IMR-90 (cell line): ENCODE results near the gene AP3D1. TPM values are rescaled to one million over a fixed set of nuclear protein-coding genes. Genes with fewer than 3 reads are reported as not detected.

ENCODE experiments used
- ATAC-seq: fragments of 200-7000 bp; cut with Tn5 transposase; 2 replicates; pipeline ENCODE4 v1.9.1; 2020; ENCODE audit warnings: low read depth, mild to moderate bottlenecking, moderate library complexity
- BruUV-seq: library from RNA; stranded (reverse); fragments of 400-500 nt; replicated peaks from 2 replicates; lab custom pipeline; 2021; lab: Mats Ljungman, UMichigan
- CTCF ChIA-PET: fragments of 300-600 bp; formaldehyde crosslinking; extraction: SDS; loops from one replicate; lab custom pipeline; 2021; ENCODE audit warnings: antibody characterized with exemption; lab: Yijun Ruan, JAX
- POLR2A ChIA-PET: fragments of 300-600 bp; sonication (Branson Sonifier 250); formaldehyde crosslinking; loops from one replicate; lab custom pipeline; 2022; ENCODE audit warnings: antibody characterized with exemption; ENCODE audit not compliant: unreplicated experiment; lab: Charles Lee
- DNase-seq: peaks from one replicate; pipeline ENCODE4 v3.0.0; 2013
- H2AFZ ChIP-seq: replicated peaks from 2 replicates; pipeline ENCODE3; 2013; ENCODE audit warnings: low read length, mild to moderate bottlenecking; ENCODE audit not compliant: poor library complexity
- H2AK5ac ChIP-seq: 2 replicates; pipeline ENCODE4 v1.6.1; 2013; ENCODE audit warnings: low read depth, low read length, inconsistent platforms
- H2AK9ac ChIP-seq: replicated peaks from 2 replicates; pipeline ENCODE3; 2013; ENCODE audit warnings: mild to moderate bottlenecking, low read depth, low read length, moderate library complexity; ENCODE audit not compliant: poor library complexity
- H2BK120ac ChIP-seq: 2 replicates; pipeline ENCODE4 v1.6.1; 2013; ENCODE audit warnings: low read depth, low read length, inconsistent platforms
- H2BK15ac ChIP-seq: 3 replicates; pipeline ENCODE4 v1.6.1; 2013; ENCODE audit warnings: low read depth, low read length, inconsistent platforms
- H2BK20ac ChIP-seq: 2 replicates; pipeline ENCODE4 v1.6.1; 2013; ENCODE audit warnings: low read depth, mild to moderate bottlenecking, inconsistent platforms, low read length, moderate library complexity
- H2BK5ac ChIP-seq: 2 replicates; pipeline ENCODE4 v1.6.1; 2013; ENCODE audit warnings: mild to moderate bottlenecking, low read depth, low read length, inconsistent platforms; ENCODE audit not compliant: poor library complexity, severe bottlenecking
- H3K14ac ChIP-seq: replicated peaks from 2 replicates; pipeline ENCODE4 v1.6.1; 2013; ENCODE audit warnings: low read depth, low read length, inconsistent platforms
- H3K18ac ChIP-seq: 2 replicates; pipeline ENCODE4 v1.6.1; 2013; ENCODE audit warnings: low read depth, low read length, control low read depth
- H3K23ac ChIP-seq: 2 replicates; pipeline ENCODE4 v1.6.1; 2013; ENCODE audit warnings: low read depth, low read length, inconsistent platforms
- H3K27ac ChIP-seq: 2 replicates; pipeline ENCODE4 v1.5.1; 2013; ENCODE audit warnings: mild to moderate bottlenecking, control low read depth, low read length; ENCODE audit not compliant: insufficient read depth
- H3K27me3 ChIP-seq: 2 replicates; pipeline ENCODE4 v1.6.1; 2013; ENCODE audit warnings: low read length; ENCODE audit not compliant: control insufficient read depth, insufficient read depth
- H3K36me3 ChIP-seq: 2 replicates; pipeline ENCODE4 v1.6.1; 2013; ENCODE audit warnings: low read length, mixed read lengths; ENCODE audit not compliant: control insufficient read depth, insufficient read depth
- H3K4ac ChIP-seq: 2 replicates; pipeline ENCODE4 v1.6.1; 2013; ENCODE audit warnings: low read depth, low read length, inconsistent platforms
- H3K4me1 ChIP-seq: 2 replicates; pipeline ENCODE4 v1.6.1; 2013; ENCODE audit warnings: low read length, mixed read lengths; ENCODE audit not compliant: control insufficient read depth, insufficient read depth
- H3K4me2 ChIP-seq: 2 replicates; pipeline ENCODE4 v1.6.1; 2013; ENCODE audit warnings: low read depth, mild to moderate bottlenecking, control low read depth, low read length, moderate library complexity
- H3K4me3 ChIP-seq: 2 replicates; pipeline ENCODE4 v1.5.1; 2013; ENCODE audit warnings: low read depth, mild to moderate bottlenecking, control low read depth, low read length, moderate library complexity; ENCODE audit not compliant: insufficient read depth
- H3K56ac ChIP-seq: 2 replicates; pipeline ENCODE4 v1.6.1; 2013; ENCODE audit warnings: low read length, inconsistent platforms; ENCODE audit not compliant: insufficient read depth; ENCODE audit errors: extremely low read depth
- H3K79me1 ChIP-seq, 2 experiments: 2 replicates each; pipeline ENCODE4 v1.6.1; 2013; ENCODE audit warnings: low read length in 2 of 2, inconsistent platforms in 1 of 2, low read depth in 1 of 2
- H3K9ac ChIP-seq: 2 replicates; pipeline ENCODE4 v1.6.1; 2013; ENCODE audit warnings: low read depth, low read length, control low read depth
- H3K9me1 ChIP-seq: 2 replicates; pipeline ENCODE4 v1.6.1; 2013; ENCODE audit warnings: low read length, inconsistent platforms; ENCODE audit not compliant: insufficient read depth
- H3K9me3 ChIP-seq: 2 replicates; pipeline ENCODE4 v1.6.1; 2013; ENCODE audit warnings: low read length; ENCODE audit not compliant: control insufficient read depth, insufficient read depth
- H4K20me1 ChIP-seq: 2 replicates; pipeline ENCODE4 v1.6.1; 2013; ENCODE audit warnings: low read length, inconsistent platforms; ENCODE audit not compliant: insufficient read depth
- H4K5ac ChIP-seq: 2 replicates; pipeline ENCODE4 v1.6.1; 2013; ENCODE audit warnings: mild to moderate bottlenecking, low read depth, low read length, control low read depth
- H4K8ac ChIP-seq, 2 experiments: 2 replicates each; pipeline ENCODE4 v1.6.1; 2013; ENCODE audit warnings: low read depth in 2 of 2, low read length in 2 of 2, control low read depth in 1 of 2, inconsistent platforms in 1 of 2
- H4K91ac ChIP-seq: 2 replicates; pipeline ENCODE4 v1.6.1; 2013; ENCODE audit warnings: low read depth, low read length, inconsistent platforms; ENCODE audit not compliant: insufficient read depth
- MXI1 ChIP-seq: IDR thresholded peaks from 2 replicates; pipeline ENCODE4 v1.6.1; 2012; ENCODE audit warnings: low read depth, mild to moderate bottlenecking, low read length, moderate library complexity, borderline replicate concordance
- WGBS, 2 experiments: methylation state at CpG; one replicate each; pipeline versions ENCODE4 v1.1.5 to v1.1.7; 2013; ENCODE audit warnings: missing lambda C conversion rate in 2 of 2; ENCODE audit not compliant: insufficient read length in 1 of 2; ENCODE audit errors: extremely low coverage in 2 of 2; 5-methylcytosine and 5-hydroxymethylcytosine counted together
- dilution Hi-C: fragments of 300-500 bp; cut with HindIII; formaldehyde crosslinking; loops from one replicate; pipeline ENCODE4 v1.14.3; 2018; ENCODE audit warnings: low sequenced_read_pairs; ENCODE audit not compliant: unreplicated experiment
- in situ Hi-C: fragments of 300-500 bp; cut with MboI; formaldehyde crosslinking; loops from 3 replicates; pipeline ENCODE4 v1.14.3; 2019; ENCODE audit warnings: low sequenced_read_pairs, inconsistent platforms, mixed read lengths
- intact Hi-C: fragments of 100-400 bp; cut with micrococcal nuclease; formaldehyde crosslinking; loops from 2 replicates; pipeline ENCODE4 v1.10.0; 2022
- polyA plus RNA-seq, 3 experiments: library from polyadenylated mRNA; depleted of rRNA; stranded (reverse); fragments of >200 nt; gene quantifications; 2 replicates each; pipeline ENCODE4 v1.2.3, GENCODE V29; 2012; ENCODE audit warnings: low replicate concordance in 1 of 3
- total RNA-seq: library from RNA; depleted of rRNA; stranded (reverse); fragments of >200 nt; gene quantifications from 2 replicates; pipeline ENCODE4 v1.2.3, GENCODE V29; 2012
- TF ChIP-seq, protein P1 (sequence below): fragments of 150-350 bp; IDR thresholded peaks from 2 replicates; pipeline ENCODE4 v1.6.1; 2016; ENCODE audit warnings: low read depth, mild to moderate bottlenecking, low read length, moderate library complexity, borderline replicate concordance
- TF ChIP-seq, protein P2 (sequence below): fragments of 150-350 bp; IDR thresholded peaks from 2 replicates; pipeline ENCODE4 v1.6.1; 2017; ENCODE audit warnings: mild to moderate bottlenecking, antibody characterized with exemption, low read length, low read depth

Gene AP3D1
- total and polyA plus RNA-seq, 2 of the 4 experiments (the other 2 are of a cell fraction) = 75.3 to 129 TPM

DNA sequence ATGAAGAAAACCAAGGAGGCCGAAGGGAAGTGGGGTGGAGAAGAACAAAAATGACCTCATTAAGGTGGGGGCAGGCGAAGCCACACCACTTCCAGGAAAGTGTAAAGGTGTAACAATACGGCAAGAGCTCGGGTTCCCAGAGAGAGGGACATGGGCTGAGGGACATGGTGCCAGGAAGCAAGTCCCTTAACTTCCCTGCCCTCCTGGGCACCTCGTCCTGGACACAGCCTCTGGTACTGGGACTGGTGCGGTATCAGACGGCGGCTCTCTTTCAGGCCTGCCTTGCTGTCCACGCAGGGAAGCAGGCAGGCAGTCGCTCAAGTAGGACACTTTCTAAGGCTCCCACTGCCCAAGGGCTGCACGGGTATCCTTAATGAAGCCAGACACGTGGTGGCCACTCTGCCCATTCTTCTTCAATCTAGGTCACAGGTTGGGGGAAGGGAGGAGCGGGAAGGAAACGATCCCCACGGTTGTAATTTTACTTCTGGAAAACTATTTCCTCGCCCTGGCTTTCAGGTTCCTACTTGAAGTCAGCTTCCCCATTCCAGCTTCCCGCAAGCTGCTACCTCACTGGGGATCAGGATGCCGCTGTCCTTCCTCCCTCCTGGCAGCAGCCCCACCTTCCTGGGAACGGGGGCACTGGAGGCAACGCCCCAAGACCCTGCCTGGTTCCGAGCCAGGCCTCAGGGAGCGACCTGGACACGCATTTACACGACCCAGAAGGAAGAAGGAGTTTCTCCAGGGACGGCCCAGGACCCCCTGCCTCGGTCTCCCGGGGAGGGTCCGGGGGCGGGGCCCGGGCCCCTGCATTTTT, 1.2 kb downstream of the AP3D1 start:
- Histone ChIP-seq H4K5ac (no peak overlapping the region), H3K23ac (peak overlapping the region; percentile 76), H2BK20ac (no peak overlapping the region), H2BK15ac (no peak overlapping the region), H4K20me1 (peaks cover 52% of the 10 kb centered on the region), H2AK5ac (peak overlapping the region; percentile 70), H3K9ac (peak overlapping the region; percentile 99), H3K4me1 (peaks cover 12% of the 10 kb centered on the region), H3K36me3 (peaks cover 10% of the 10 kb centered on the region), H2BK120ac (no peak overlapping the region), H3K56ac (peak overlapping the region; percentile 82), H2AFZ (peak overlapping the region; percentile 56), H3K4ac (peak overlapping the region; percentile 54), H3K27me3 (no peaks in the 10 kb centered on the region), H3K4me3 (peak overlapping the region; percentile 99), H3K14ac (peak overlapping the region; percentile 99), H4K8ac (peak overlapping the region in 1 of 2 experiments; percentile 95; a peak in 1 of 4 replicates), H3K9me3 (no peaks in the 10 kb centered on the region), H2AK9ac (peak overlapping the region; percentile 100), H4K91ac (peak overlapping the region; percentile 80; the same call in 1 of the 2 replicates), H3K79me1 (peaks cover 3 to 44% of the 10 kb centered on the region in 2 experiments; a peak in 3 of 4 replicates), H3K4me2 (peak overlapping the region; percentile 97), H3K18ac (no peak overlapping the region), H3K9me1 (peaks cover 17% of the 10 kb centered on the region; the same call in 1 of the 2 replicates), H3K27ac (peak overlapping the region; percentile 97), H2BK5ac (peak overlapping the region; percentile 47)
- peak; percentile 74; the same call in 1 of the 2 replicates for TF ChIP-seq MXI1
- TF ChIP-seq, protein P1, sequence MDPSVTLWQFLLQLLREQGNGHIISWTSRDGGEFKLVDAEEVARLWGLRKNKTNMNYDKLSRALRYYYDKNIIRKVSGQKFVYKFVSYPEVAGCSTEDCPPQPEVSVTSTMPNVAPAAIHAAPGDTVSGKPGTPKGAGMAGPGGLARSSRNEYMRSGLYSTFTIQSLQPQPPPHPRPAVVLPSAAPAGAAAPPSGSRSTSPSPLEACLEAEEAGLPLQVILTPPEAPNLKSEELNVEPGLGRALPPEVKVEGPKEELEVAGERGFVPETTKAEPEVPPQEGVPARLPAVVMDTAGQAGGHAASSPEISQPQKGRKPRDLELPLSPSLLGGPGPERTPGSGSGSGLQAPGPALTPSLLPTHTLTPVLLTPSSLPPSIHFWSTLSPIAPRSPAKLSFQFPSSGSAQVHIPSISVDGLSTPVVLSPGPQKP = no peak
- TF ChIP-seq, protein P2, sequence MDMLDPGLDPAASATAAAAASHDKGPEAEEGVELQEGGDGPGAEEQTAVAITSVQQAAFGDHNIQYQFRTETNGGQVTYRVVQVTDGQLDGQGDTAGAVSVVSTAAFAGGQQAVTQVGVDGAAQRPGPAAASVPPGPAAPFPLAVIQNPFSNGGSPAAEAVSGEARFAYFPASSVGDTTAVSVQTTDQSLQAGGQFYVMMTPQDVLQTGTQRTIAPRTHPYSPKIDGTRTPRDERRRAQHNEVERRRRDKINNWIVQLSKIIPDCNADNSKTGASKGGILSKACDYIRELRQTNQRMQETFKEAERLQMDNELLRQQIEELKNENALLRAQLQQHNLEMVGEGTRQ = no peak
- intact Hi-C loops = loop anchor here (5.0 kb wide), 1 partner anchor 133 kb away; the partner anchor contains the start of gene BTBD2
- peak; percentile 23 for DNase-seq
- POLR2A ChIA-PET = no interaction called here
- WGBS, 2 experiments = 32% methylated on average over 10 of the region's 30 CpGs; no CpG with 5 or more reads in 1 of the 2 experiments
- in situ Hi-C loops = loop anchor here (10.0 kb wide), 2 partner anchors 165 to 245 kb away; no protein-coding TSS in a partner anchor
- CTCF ChIA-PET = no interaction called here
- dilution Hi-C loops = no loop called here
- no TSS peak for BruUV-seq
- no peak for ATAC-seq
